ENCODE results near the gene TNNI2. TPM values are rescaled to one million over a fixed set of nuclear protein-coding genes. Genes with fewer than 3 reads are reported as not detected.
"Not testable (repeated sequence)": the region's sequence is repeated elsewhere in the genome, so short reads cannot be mapped to it uniquely, and the experiment has no call there.

The TNNI2 gene
- 0.77 TPM in 1 of 2 replicates, not detected in the other for polyA plus RNA-seq (2014; cell fraction: cytosol; rRNA removed)
- not detected in 2 replicates for polyA plus RNA-seq (2014; cell fraction: nucleus; rRNA removed)

DNA sequence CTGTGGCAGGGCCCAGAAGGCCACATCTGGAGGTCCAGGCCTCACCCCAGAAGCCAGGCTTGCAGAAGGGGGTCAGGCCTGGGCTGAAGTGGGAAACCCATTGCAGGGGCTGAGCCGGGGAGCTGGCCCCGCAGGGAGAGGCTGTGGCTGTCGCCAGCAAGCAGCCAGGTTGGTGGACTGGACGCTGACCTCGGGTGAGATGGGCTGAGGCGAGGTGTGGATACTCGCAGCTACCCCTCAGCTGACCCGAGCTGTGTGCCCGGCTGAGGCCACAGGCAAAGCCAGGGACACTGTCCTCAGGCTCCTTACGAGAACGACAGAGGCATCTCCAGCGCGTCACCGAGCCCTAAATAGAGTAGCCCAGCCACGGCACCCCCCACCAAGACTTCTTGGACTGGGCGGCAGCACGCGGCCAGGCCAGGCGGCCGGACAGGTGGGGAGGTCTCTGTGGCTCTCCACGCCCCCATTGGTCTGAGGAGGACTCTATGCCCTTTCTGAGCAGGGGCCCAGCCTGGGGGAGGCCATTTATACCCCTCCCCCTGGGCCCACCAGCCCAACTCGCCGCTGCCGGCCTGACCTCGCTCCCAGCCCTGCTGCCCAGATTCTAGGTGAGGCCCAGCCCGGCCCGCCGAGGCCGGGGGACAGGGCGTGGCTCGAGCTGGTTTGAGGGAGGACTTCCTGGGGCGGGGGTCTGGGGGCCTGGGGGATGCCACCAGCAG is at the start of gene TNNI2:
Gene TNNI2, plus strand, starts transcription at position 556 of the 719 bp plus-strand sequence. CDS start 716 bp downstream, outside the sequence.
- no peak for DNase-seq (ENCODE audit: low spot score)

DNA sequence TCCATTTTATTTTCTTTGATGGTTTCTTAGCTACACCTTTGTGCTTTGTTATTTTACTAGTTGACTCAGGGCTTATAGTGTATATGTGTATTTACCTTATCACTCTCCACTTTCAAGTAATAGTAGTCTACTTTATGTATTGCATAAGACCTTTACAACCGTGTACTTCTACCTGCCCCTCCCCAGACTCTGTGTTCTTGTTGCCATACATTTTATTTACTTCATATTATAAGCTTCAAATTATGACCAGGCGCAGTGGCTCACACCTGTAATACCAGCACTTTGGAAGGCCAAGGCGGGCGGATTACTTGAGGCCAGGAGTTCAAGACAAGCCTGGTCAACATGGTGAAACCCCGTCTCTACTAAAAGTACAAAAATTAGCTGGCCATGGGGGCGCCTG is 46.9 kb upstream of the TNNI2 start:
- no peak for DNase-seq (ENCODE audit: low spot score)

DNA sequence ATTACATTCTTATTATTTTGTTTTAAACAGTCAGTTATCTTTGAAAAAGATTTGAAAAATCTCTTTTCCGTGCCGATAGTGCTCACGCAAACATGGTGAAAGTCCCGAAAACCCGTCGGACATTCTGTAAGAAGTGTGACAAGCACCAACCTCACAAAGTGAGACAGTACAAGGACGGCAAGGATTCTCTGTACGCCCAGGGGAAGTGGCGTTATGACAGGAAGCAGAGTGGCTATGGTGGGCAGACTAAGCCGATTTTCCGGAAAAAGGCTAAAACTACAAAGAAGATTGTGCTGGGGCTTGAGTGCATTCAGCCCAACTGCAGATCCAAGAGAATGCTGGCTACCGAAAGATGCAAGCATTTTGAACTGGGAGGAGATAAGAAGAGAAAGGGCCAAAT is 46.3 kb upstream of the TNNI2 start:
- no peak for DNase-seq (ENCODE audit: low spot score)

DNA sequence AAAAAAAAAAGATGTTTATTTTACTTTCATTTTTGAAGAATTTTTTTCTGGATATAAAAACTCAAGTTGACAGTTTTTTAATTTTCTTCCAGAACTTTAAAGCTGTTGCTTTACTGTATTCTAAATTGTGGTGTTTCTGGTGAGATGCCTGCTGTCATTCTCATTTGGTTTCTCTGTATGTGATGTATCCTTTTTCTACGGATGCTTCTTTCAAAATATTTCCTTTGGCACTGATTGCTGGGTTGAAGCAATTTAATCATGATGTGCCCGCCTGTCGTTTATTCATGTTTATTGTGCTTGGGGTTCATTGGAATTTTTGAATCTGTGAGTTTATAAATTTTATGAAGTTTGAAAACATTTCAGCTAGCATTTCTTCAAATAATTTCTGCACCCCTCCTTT is 45.7 kb upstream of the TNNI2 start:
- no peak for DNase-seq (ENCODE audit: low spot score)

DNA sequence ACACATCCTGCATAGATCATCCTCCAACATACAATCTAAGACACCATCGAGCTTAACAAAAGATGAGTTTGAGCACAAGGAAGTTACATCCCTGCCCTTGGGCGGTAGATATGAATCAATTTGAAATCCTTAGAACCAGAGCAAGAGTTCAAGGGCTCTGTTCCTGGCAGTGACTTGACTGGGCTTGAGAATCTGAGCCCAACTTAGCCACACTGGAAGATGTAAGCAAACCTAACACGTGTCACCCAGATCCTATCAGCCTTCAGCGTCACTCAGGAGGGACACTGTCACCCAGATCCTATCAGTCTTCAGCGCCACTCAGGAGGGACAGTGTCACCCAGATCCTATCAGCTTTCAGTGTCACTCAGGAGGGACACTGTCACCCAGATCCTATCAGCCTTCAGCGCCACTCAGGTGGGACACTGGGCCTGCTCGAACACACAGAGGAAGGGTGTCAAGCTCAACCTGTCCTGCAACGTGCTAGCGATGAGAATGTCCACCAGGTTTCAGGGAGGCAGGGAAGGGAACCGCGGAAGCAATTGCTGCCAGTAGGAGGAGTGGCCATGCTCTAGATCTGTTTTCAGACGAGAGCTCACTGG is 42.3 kb upstream of the TNNI2 start:
- no peak for DNase-seq (ENCODE audit: low spot score)

DNA sequence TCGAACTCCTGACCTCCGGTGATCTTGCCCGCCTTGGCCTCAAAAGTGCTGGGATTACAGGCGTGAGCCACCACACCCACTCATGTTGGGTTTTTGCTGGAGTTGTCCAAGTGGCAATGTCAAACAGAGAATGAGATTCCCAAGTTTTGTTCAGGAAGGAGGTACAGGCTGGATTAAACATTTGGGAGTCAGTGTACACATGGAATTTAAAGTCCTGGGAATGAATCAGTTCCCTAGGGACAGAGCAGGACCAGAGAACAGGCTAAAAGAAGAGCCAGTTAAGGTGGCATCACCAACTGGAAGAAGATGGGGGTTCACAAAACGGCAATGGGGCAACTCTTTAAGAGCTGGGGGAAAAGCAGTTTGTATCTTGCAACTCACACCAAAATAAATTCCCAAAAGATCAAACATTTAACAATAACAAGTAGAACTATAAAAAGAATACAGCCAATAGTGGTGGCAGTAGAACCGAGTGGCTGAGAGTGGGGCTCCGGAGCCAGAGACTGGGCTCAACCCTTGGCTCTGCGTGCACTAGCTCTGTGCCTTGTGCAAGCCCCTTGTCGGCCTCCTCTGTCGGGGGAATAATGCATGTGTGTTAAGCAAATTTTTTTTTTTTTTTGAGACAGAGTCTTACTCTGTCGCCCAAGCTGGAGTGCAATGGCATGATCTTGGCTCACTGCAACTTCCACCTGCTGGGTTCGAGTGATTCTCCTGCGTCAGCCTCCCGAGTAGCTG is 41.2 kb upstream of the TNNI2 start:
- no peak for DNase-seq (ENCODE audit: low spot score)

DNA sequence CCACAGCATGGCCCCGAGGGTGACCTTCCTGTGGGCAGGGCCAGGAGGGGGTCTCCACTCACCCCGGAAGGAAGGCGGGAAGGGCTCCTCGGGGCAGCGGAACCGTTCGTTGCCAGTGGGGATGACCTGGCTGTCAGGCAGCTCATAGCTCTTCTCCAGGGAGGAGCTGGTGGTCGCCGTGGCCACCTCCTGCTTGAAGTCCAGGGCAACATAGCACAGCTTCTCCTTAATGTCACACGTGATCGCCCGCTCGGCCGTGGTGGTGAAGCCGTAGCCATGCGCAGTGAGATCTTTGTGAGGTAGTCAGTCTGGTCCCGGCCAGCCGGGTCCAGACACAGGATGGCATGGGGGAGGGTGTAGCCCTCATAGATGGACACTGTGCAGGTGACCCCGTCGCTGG is 35.5 kb upstream of the TNNI2 start:
- DNase-seq (ENCODE audit: low spot score), result no peak

DNA sequence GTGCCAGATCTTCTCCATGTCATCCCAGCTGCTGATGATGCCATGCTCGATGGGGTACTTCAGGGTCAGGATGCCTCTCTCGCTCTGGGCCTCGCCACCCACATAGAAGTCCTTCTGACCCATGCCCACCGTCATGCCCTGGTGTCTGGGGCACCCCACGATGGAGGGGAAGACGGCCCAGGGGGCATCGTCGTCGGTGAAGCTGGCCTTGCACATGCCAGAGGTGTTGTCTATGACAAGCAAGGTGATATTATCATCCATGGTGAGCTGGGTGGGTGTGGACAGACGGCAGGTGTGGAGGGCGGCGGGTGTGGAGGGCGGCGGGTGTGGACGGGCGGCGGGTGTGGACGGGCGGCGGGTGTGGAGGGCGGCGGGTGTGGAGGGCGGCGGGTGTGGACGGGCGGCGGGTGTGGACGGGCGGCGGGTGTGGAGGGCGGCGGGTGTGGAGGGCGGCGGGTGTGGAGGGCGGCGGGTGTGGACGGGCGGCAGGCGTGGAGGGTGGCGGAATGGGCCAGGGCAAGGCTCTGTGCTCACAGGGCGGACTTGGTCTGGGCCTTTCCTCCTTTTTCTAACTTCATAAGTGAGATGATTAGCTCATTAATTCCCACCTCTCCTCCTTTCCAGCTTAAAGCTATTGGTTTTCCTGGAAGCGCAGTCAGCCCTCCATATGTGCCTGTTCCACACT is 34.8 kb upstream of the TNNI2 start:
- DNase-seq (ENCODE audit: low spot score), result not testable (repeated sequence)

DNA sequence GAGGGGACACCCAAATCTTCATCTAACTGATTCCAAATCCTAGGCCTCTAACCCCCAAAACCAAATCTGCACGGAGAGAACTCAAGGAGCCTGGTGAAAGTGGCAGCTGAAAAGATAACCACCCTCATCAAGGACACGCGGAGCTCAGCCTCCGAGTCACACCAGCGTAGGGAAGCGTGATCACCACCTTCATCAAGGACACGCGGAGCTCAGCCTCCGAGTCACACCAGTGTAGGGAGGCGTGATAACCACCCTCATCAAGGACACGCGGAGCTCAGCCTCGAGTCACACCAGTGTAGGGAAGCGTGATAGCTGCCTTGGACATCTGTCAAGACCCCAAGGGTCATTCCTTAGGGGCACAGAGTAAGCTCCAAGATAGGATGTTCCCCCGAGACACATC is 33.3 kb upstream of the TNNI2 start:
- no peak for DNase-seq (ENCODE audit: low spot score)

DNA sequence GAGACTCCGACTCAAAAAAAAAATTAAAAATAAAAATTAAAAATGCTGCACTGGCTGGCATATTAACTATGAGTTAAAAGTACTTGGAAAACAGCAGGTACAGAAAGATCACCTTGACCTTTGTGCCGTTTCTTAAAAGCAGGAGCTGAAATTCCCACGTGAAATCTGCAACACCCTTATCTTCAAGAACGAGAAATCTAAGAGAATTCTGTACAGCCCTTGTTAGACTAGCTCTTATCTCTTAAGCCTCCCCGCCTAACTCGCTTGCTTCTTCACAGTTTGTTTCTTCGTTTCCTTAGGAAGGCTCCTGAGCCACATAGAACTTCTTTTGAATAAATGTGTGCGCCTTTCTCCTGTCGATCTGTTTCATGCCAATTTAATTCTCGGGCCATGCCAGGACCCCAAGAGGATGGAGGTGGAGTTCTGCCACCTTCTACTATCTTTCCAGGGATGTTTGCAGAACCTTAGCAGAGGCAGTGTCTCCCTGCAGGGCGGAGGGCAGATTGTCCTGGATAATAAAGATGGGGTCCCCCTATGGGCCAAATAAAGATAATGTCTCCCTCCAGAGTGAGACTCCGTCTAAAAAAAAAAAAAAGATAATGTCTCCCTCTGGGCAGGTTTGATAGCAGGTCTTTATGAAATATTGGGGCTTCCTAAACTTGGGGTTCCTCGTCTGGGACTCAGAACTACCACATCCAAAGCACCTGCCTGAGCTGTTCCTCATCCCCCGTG is 31.4 kb upstream of the TNNI2 start:
- no peak for DNase-seq (ENCODE audit: low spot score)

DNA sequence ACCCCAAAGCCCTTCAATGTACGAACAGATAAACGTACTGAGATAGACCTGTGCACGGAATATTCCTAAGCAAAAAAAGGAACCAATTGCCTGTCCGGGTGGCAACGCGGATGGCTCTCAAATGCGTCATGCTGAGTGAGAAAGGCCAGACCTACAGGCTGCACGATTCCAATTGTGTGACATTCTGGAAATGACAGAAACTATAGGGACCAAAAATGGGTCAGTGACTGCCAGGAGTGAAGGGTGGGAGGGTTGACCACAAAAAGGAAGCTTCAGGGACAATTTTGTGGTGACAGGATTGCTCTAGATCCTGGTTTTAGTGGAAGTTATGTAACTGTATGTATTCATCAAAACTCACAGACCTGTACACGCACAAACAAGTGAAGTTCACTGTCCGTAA is 28.0 kb upstream of the TNNI2 start:
- no peak for DNase-seq (ENCODE audit: low spot score)

DNA sequence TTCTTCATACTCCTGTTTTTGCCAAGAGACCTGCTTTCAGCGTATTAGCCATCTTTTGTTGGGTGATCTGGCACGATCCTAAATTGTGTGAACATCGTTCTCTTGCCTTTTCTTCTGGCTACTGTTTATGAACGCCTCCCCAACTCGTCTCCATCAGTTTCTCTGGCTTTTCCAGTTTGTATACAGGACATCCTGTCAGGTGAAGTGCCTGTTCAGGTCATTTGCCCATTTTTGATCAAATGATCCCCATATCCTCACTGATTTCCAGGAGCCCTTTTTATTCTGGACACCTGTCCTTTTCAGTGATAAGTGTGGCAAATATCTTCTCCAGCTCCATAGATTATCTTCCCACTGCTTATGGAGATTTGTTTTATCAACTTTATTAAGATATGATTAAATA is 26.5 kb upstream of the TNNI2 start:
- no peak for DNase-seq (ENCODE audit: low spot score)

DNA sequence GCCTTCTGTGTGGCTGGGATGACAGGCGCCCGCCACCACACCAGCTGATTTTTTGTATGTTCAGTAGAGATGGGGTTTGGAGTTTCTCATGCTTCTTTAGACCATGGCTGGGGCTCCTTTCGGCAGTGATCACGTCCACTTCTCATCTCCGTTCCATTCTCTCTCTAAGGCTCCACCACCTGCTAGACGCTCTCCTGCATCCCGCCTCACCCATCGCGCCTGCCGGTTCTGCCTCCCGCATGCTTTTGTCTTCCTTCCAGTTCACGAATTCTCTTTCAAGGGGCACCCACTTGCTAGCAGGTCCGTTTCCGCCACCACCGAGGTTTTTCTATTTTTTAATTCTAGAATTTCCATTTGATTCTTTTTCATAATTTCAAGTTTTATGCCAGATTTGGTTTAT is 26.0 kb upstream of the TNNI2 start:
- DNase-seq (ENCODE audit: low spot score), result no peak

DNA sequence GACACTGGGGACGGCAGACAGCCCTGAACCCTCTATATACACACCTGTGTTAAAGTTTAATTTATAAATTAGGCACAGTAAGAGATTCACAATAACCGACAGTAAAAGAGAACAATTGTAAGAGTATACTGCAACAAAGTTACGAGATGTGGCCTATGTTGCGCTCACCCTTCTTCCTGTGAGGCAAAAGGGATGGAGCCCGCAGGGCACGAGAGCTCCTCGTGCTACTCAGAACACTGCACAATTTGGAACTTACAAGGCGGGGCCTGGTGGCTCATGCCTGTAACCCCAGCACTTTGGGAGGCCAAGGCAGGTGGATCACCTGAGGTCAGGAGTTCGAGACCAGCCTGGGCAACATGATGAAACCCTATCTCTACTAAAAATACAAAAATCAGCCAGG is 25.4 kb upstream of the TNNI2 start:
- not testable (repeated sequence) for DNase-seq (ENCODE audit: low spot score)

DNA sequence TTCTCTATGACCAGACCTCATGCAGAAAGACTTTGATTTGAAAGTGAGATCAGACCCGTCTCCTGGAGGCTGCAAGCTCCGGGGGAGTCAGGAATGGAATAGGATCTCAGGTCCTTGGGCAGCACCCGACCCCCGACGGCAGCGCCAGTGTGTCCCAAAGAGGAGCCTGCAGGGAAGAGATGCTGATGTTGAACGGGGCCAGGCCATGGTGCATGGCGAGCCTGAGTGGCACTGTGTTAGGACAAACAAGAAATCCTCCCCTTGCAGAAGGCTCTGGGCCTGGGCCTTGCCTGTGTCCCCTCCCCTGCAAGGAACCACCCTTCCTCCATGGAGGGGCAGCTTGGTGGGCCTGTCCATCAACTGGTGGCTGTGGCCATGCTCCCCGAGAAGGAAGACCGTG is 24.1 kb upstream of the TNNI2 start:
- no peak for DNase-seq (ENCODE audit: low spot score)

DNA sequence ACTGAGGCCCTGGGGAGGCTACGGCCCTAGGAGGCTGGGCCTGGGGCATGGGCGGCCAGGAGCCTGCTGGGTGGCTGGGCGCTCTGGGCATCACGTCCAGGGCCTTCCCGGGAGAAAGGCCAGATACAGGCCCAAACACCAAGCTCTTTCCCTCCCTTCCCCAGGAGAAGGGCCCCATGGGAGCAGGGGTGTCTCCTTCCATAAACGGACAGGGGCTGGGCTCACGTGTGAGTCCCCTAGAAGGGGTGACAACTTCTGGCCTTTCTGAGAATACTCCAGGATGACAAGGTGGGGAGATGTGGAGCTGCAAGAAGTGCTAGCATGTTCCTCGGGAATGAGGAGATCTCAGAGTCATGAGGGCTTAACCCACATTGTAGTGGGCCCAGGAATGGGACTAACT is 23.5 kb upstream of the TNNI2 start:
- DNase-seq (ENCODE audit: low spot score), result no peak

DNA sequence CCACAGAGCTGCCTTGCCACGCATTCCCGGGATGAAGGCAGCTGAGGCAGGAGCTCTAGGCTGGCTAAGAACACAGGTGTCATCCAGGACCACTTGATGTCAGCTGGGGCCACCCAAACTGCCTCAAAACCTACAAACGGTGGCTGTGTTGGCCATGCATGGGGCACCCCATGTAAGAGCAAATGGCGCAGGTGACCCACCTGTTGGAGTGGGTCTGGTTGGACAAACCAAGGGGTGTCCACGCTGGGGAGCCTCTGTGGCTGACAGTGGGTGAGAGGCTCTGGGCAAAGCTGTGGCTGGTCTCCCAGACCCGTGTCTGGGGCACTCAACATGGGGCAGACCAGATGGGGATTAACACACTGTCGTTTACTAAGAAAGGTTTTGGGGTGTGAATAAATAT is 23.0 kb upstream of the TNNI2 start:
- no peak for DNase-seq (ENCODE audit: low spot score)

DNA sequence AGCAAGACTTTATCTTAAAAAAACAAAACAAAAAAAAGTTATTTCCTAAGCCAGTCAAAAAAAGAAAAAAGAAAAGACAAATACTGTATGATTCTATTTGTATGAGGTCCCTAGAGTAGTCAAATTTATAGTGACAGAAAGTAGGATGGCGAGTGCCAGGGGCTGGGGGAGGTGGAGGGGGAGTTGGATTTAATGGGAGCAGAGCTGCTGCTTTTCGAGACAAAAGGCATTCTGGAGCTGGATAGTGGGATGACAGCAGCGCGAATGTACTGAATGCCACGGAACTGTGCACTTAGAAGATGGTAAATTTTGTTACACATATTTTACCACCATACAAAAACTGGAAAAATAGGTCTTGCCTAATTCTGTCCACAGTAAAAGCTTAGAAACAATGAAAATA is 21.8 kb upstream of the TNNI2 start:
- DNase-seq (ENCODE audit: low spot score), result no peak

DNA sequence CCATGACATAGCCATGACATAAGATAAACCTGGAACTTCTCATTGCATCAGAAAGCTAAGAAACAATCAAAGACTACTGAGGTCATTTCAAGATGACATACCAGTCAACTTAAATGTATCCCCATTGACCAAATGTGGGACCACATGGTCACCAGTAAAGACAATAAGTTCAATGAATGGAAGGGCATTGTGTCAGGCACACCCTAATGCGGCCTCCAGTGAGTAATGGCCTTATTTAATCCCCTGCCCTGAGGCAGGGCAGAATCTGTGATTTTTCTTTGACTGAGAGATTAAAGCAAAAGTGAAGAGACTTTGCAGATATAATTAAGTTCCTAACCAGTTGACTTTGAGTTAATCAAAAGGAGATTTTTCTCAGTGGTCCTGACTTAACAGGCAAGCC is 21.3 kb upstream of the TNNI2 start:
- no peak for DNase-seq (ENCODE audit: low spot score)

DNA sequence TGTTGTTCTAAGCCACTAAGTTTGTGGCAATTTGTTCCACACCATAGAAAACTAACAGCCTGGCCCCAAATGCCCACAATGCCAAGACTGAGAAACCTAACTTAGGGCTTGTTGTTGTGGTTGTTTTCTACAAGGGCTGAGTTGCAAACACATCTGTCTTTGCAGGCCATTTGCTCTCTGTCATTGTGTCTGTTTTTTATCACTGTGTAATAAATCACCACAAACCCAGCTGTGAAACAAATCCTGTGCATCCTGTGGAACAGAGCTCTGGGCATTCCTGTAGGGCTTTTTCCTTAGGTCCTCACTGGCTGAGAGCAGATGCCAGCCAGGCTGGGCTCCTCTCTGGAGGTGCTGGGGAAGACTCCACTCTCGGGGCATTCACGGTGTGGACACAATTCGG is 19.7 kb upstream of the TNNI2 start:
- DNase-seq (ENCODE audit: low spot score), result no peak

All from SK-N-DZ (cell line).